Measurements from ENCODE around the gene SLF2. TPM values are rescaled to one million over a fixed set of nuclear protein-coding genes. Genes with fewer than 3 reads are reported as not detected.

The SLF2 gene
- total RNA-seq = 15.1 and 16.6 TPM in 2 replicates

GRCh38 chr10:100912605-100913469, at the start of gene SLF2:
Gene SLF2 (plus strand): TSS chr10:100912963. CDS start chr10:100913111, 148 bp downstream.

GRCh38 chr10:100969187-100970075, 56.7 kb downstream of the SLF2 start, which contains the start of gene SEMA4G:
Gene SEMA4G (plus strand): TSS chr10:100969504. CDS start chr10:100972913, 3,409 bp downstream.

GRCh38 chr10:100986952-100987684, 74.4 kb downstream of the SLF2 start, which contains the start of the genes MRPL43 and TWNK:
Gene MRPL43 (minus strand): TSS chr10:100987497. CDS start chr10:100987443, 54 bp downstream.
Gene TWNK (plus strand): TSS chr10:100987543. CDS start chr10:100988211, 668 bp downstream.

GRCh38 chr10:100999742-101000126, 87.0 kb downstream of the SLF2 start, which contains the start of gene LZTS2:
Gene LZTS2 (plus strand): TSS chr10:100999808. CDS start chr10:101002539, 2,731 bp downstream.

Other genes starting within 250 kb of the SLF2 start
- gene PAX2, start 167.4 kb upstream of the SLF2 start, total RNA-seq = 7.0 and 30.9 TPM in 2 replicates
- gene SEMA4G, start 56.5 kb downstream of the SLF2 start, total RNA-seq = 1.6 and 18.0 TPM in 2 replicates
- gene MRPL43, start 74.5 kb downstream of the SLF2 start, total RNA-seq = 129 and 140 TPM in 2 replicates
- 11.9 and 13.9 TPM in 2 replicates for gene TWNK, start 74.6 kb downstream of the SLF2 start, total RNA-seq
- gene LZTS2, start 86.8 kb downstream of the SLF2 start, total RNA-seq = 97.0 and 150 TPM in 2 replicates
- gene PDZD7, start 118.2 kb downstream of the SLF2 start, total RNA-seq = 4.6 and 5.5 TPM in 2 replicates
- gene SFXN3, start 118.3 kb downstream of the SLF2 start, total RNA-seq = 66.3 and 109 TPM in 2 replicates
- gene KAZALD1, start 149.0 kb downstream of the SLF2 start, total RNA-seq = 0.49 and 4.9 TPM in 2 replicates
- gene TLX1, start 218.3 kb downstream of the SLF2 start, total RNA-seq = not detected in 2 replicates

Measured in mesangial cell (primary cell).